ENCODE data around the gene RNLS.

Gene RNLS

GRCh38 chr10:88534072-88534665, 48.9 kb downstream of the RNLS start:
- TF ChIP-seq POLR2AphosphoS5 (IDR thresholded peaks at IDR 0.05; ENCODE audit: low read depth, low read length), result no peak
- no peak for TF ChIP-seq TAF1 (IDR thresholded peaks at IDR 0.05; ENCODE audit: borderline replicate concordance, insufficient read depth, low read length)
- TF ChIP-seq SIN3A (IDR thresholded peaks at IDR 0.05; ENCODE audit: borderline replicate concordance, insufficient read depth, low read length), result no peak
- TF ChIP-seq REST (IDR thresholded peaks at IDR 0.05; ENCODE audit: insufficient read depth in 1 of 2, low read depth in 2 of 2, low read length in 2 of 2), result no peak
- TF ChIP-seq FOXP2 (optimal IDR thresholded peaks at IDR 0.05; ENCODE audit: borderline replicate concordance, extremely low read depth, extremely low read length, insufficient read depth), result no peak

GRCh38 chr10:88531392-88532052, 51.6 kb downstream of the RNLS start:
- no peak for TF ChIP-seq REST (IDR thresholded peaks at IDR 0.05; ENCODE audit: insufficient read depth in 1 of 2, low read depth in 2 of 2, low read length in 2 of 2)
- no peak for TF ChIP-seq POLR2AphosphoS5 (IDR thresholded peaks at IDR 0.05; ENCODE audit: low read depth, low read length)
- no peak for TF ChIP-seq FOXP2 (optimal IDR thresholded peaks at IDR 0.05; ENCODE audit: borderline replicate concordance, extremely low read depth, extremely low read length, insufficient read depth)
- no peak for TF ChIP-seq TAF1 (IDR thresholded peaks at IDR 0.05; ENCODE audit: borderline replicate concordance, insufficient read depth, low read length)
- TF ChIP-seq SIN3A (IDR thresholded peaks at IDR 0.05; ENCODE audit: borderline replicate concordance, insufficient read depth, low read length), result no peak

- TF ChIP-seq REST (IDR thresholded peaks at IDR 0.05; ENCODE audit: insufficient read depth in 1 of 2, low read depth in 2 of 2, low read length in 2 of 2) (no peak), FOXP2 (optimal IDR thresholded peaks at IDR 0.05; ENCODE audit: borderline replicate concordance, extremely low read depth, extremely low read length, insufficient read depth) (no peak), TAF1 (IDR thresholded peaks at IDR 0.05; ENCODE audit: borderline replicate concordance, insufficient read depth, low read length) (no peak), POLR2AphosphoS5 (IDR thresholded peaks at IDR 0.05; ENCODE audit: low read depth, low read length) (no peak), SIN3A (IDR thresholded peaks at IDR 0.05; ENCODE audit: borderline replicate concordance, insufficient read depth, low read length) (no peak)
Measured at GRCh38 chr10:88530629-88531391, 52.3 kb downstream of the RNLS start.

GRCh38 chr10:88530093-88530492, 53.0 kb downstream of the RNLS start:
- TF ChIP-seq POLR2AphosphoS5 (IDR thresholded peaks at IDR 0.05; ENCODE audit: low read depth, low read length) (no peak), TAF1 (IDR thresholded peaks at IDR 0.05; ENCODE audit: borderline replicate concordance, insufficient read depth, low read length) (no peak), FOXP2 (optimal IDR thresholded peaks at IDR 0.05; ENCODE audit: borderline replicate concordance, extremely low read depth, extremely low read length, insufficient read depth) (no peak), SIN3A (IDR thresholded peaks at IDR 0.05; ENCODE audit: borderline replicate concordance, insufficient read depth, low read length) (no peak), REST (IDR thresholded peaks at IDR 0.05; ENCODE audit: insufficient read depth in 1 of 2, low read depth in 2 of 2, low read length in 2 of 2) (no peak)

All from PFSK-1 (cell line).